Adrenal gland (tissue), 5 donors: Measurements from ENCODE around the gene BUD31.

Experiments
- CTCF ChIP-seq, 6 experiments: fragments of 450-650 bp in 4 of 6; fragments of 200-600 bp in 2 of 6; sonication (generic) in 1 of 6; IDR thresholded peaks; 1 replicate in 5 of 6; 2 replicates in 1 of 6; pipeline versions ENCODE4 v1.5.1 to v1.8.0; 2016 to 2021; ENCODE audit warnings: antibody characterized with exemption in 6 of 6, mild to moderate bottlenecking in 2 of 6, moderate library complexity in 1 of 6
- POLR2A ChIP-seq, 2 donors: fragments of 450-650 bp; IDR thresholded peaks; one replicate each; pipeline ENCODE4 v1.6.1; 2017; ENCODE audit warnings: antibody characterized with exemption in 2 of 2, mild to moderate bottlenecking in 2 of 2, moderate library complexity in 1 of 2
- donor health status: DM: no; HTN: no; CAD: no.

GRCh38 chr7:99418260-99418659 lies 9.5 kb downstream of the BUD31 start:
- TF ChIP-seq CTCF (IDR thresholded peaks at IDR 0.05), result no peak
- TF ChIP-seq POLR2A (IDR thresholded peaks at IDR 0.05), result no peak
